K562 (cell line): ENCODE data around the gene DYNLT3. TPM values are rescaled to one million over a fixed set of nuclear protein-coding genes. Genes with fewer than 3 reads are reported as not detected.

Experiments
- ATAC-seq: fragments of 200-7000 bp; cut with Tn5 transposase; 3 replicates; pipeline ENCODE4 v1.9.1; 2020; ENCODE audit warnings: moderate library complexity
- BruUV-seq: library from RNA; stranded (reverse); fragments of 400-500 nt; replicated peaks from 2 replicates; lab custom pipeline; 2021; lab: Mats Ljungman, UMichigan
- CTCF ChIA-PET: fragments of 300-600 bp; formaldehyde crosslinking; extraction: SDS; loops from one replicate; lab custom pipeline; 2021; ENCODE audit warnings: low intra/inter-chr PET ratio; lab: Yijun Ruan, JAX
- POLR2A ChIA-PET: fragments of 300-600, 350-650 bp; sonication (Branson Sonifier 250); formaldehyde crosslinking; extraction: SDS; loops from one replicate; lab custom pipeline; 2021; ENCODE audit warnings: antibody characterized with exemption, inconsistent platforms; lab: Yijun Ruan, JAX
- DNase-seq, 4 experiments: peaks; one replicate each; pipeline versions ENCODE4 v3.0.0 to v3.0.0-alpha.2; 2011 to 2018; ENCODE audit warnings: low spot score in 3 of 4, mixed read lengths in 3 of 4; ENCODE audit errors: extremely low read depth in 1 of 4
- FAIRE-seq: peaks from 2 replicates; lab custom pipeline; 2011; peaks lifted over from hg19 to GRCh38; lab: Jason Lieb, UNC
- H2AFZ ChIP-seq: 2 replicates; pipeline ENCODE4 v1.6.0; 2011; ENCODE audit warnings: low read depth, low read length, control low read depth, inconsistent platforms
- H3K27ac ChIP-seq: fragments of 200-600 bp; 3 replicates; pipeline ENCODE4 v1.8.0; 2011; ENCODE audit warnings: low read depth, mild to moderate bottlenecking, control low read depth, inconsistent platforms, low read length, moderate library complexity, mixed read lengths; ENCODE audit errors: extremely low read depth
- H3K27me3 ChIP-seq, 2 experiments: fragments of 300-600 bp in 1 of 2; 2 replicates in 1 of 2; 3 replicates in 1 of 2; pipeline versions ENCODE4 v1.6.0 to v1.8.0; 2011; ENCODE audit warnings: inconsistent platforms in 2 of 2, low read length in 2 of 2, mild to moderate bottlenecking in 1 of 2, mixed read lengths in 1 of 2, moderate library complexity in 1 of 2; ENCODE audit not compliant: control insufficient read depth in 2 of 2, insufficient read depth in 2 of 2
- H3K36me3 ChIP-seq: fragments of 300-600 bp; 3 replicates; pipeline ENCODE4 v1.8.0; 2011; ENCODE audit warnings: mild to moderate bottlenecking, low read length, inconsistent platforms; ENCODE audit not compliant: control insufficient read depth, insufficient read depth
- H3K4me1 ChIP-seq, 2 experiments: fragments of 200-600 bp in 1 of 2; replicated peaks in 1 of 2; 2 replicates in 1 of 2; 3 replicates in 1 of 2; pipeline versions ENCODE4 v1.5.1 to v1.8.0; 2011; ENCODE audit warnings: inconsistent platforms in 2 of 2, low read length in 2 of 2, mild to moderate bottlenecking in 1 of 2, mixed read lengths in 1 of 2, moderate library complexity in 1 of 2; ENCODE audit not compliant: control insufficient read depth in 2 of 2, insufficient read depth in 2 of 2
- H3K4me2 ChIP-seq: 2 replicates; pipeline ENCODE4 v1.6.1; 2011; ENCODE audit warnings: low read length, control low read depth, inconsistent platforms, mixed read lengths; ENCODE audit not compliant: insufficient read depth
- H3K4me3 ChIP-seq: fragments of 200-600 bp; sonication (generic), shearing (Covaris generic); 2 replicates; pipeline ENCODE4 v1.5.1; 2016; ENCODE audit warnings: control low read depth, inconsistent platforms
- H3K79me2 ChIP-seq: fragments of 200-600 bp; 3 replicates; pipeline ENCODE4 v1.8.0; 2011; ENCODE audit warnings: low read length, inconsistent platforms; ENCODE audit not compliant: control insufficient read depth, insufficient read depth
- H3K9ac ChIP-seq, 2 experiments: 2 replicates each; pipeline versions ENCODE4 v1.6.0 to v1.6.1; 2011; ENCODE audit warnings: low read depth in 2 of 2, low read length in 2 of 2, control low read depth in 1 of 2, inconsistent platforms in 1 of 2, mild to moderate bottlenecking in 1 of 2, mixed read lengths in 1 of 2; ENCODE audit not compliant: insufficient read depth in 1 of 2
- H3K9me1 ChIP-seq: one replicate; pipeline ENCODE4 v1.6.0; 2011; ENCODE audit warnings: inconsistent platforms, mild to moderate bottlenecking, low read length, moderate library complexity; ENCODE audit not compliant: control insufficient read depth, insufficient read depth
- H3K9me3 ChIP-seq: replicated peaks from 2 replicates; pipeline ENCODE4 v1.5.1; 2011; ENCODE audit warnings: low read depth, low read length, inconsistent platforms; ENCODE audit not compliant: control insufficient read depth, insufficient read depth
- H4K20me1 ChIP-seq: replicated peaks from 2 replicates; pipeline ENCODE4 v1.6.1; 2011; ENCODE audit warnings: low read length, inconsistent platforms, mixed read lengths; ENCODE audit not compliant: control insufficient read depth, insufficient read depth
- ASH1L ChIP-seq: fragments of 450-650 bp; IDR thresholded peaks from 2 replicates; pipeline ENCODE4 v1.6.1; 2018; ENCODE audit warnings: borderline replicate concordance, mild to moderate bottlenecking, low read depth; ENCODE audit not compliant: partially characterized antibody
- ESRRB ChIP-seq: fragments of 250-450 bp; sonication (Bioruptor Pico); IDR thresholded peaks from 2 replicates; pipeline ENCODE4 v1.5.0; 2020; ENCODE audit warnings: mild to moderate bottlenecking, moderate library complexity, borderline replicate concordance
- FIP1L1 ChIP-seq: fragments of 200-400 bp; formaldehyde crosslinking; IDR thresholded peaks from 2 replicates; pipeline ENCODE4 v1.6.1; 2018; ENCODE audit warnings: mild to moderate bottlenecking, low read depth, low read length; ENCODE audit not compliant: poor library complexity, severe bottlenecking
- HDAC2 ChIP-seq: fragments of 450-650 bp; IDR thresholded peaks from 2 replicates; pipeline ENCODE4 v1.6.1; 2016; ENCODE audit warnings: mild to moderate bottlenecking
- in situ Hi-C: fragments of 300-500 bp; cut with MboI; formaldehyde crosslinking; loops from 4 replicates; pipeline ENCODE4 v1.15.0; 2018; ENCODE audit warnings: inconsistent platforms, mixed read lengths
- intact Hi-C: fragments of 100-400 bp; cut with micrococcal nuclease; formaldehyde crosslinking; loops from 2 replicates; pipeline ENCODE4 v1.14.2; 2022
- polyA plus RNA-seq, 8 experiments: library from polyadenylated mRNA; depleted of rRNA in 4 of 8; stranded (reverse) in 5 of 8; unstranded in 3 of 8; fragments of >200 nt; fragmentation: Nextera tagmentation in 2 of 8; fragmentation: Illumina TruSeq in 1 of 8; extraction: Ambion mirVana in 2 of 8; extraction: Trizol in 1 of 8; gene quantifications; 2 replicates each; pipeline versions ENCODE4 v1.2.1 to v1.2.3, GENCODE V29; 2011 to 2014; ENCODE audit warnings: inconsistent platforms in 1 of 8, missing spikeins in 1 of 8
- total RNA-seq, 7 experiments: library from RNA; depleted of rRNA in 6 of 7; stranded (reverse); fragments of >200 nt in 6 of 7; fragmentation: Illumina TruSeq in 2 of 7; extraction: Trizol in 2 of 7; gene quantifications; 2 replicates each; pipeline versions ENCODE4 v1.2.1 to v1.2.3, GENCODE V29; 2011 to 2021; ENCODE audit warnings: low replicate concordance in 1 of 7
- TF ChIP-seq, protein P1 (sequence below): fragments of 250-450 bp; sonication (Bioruptor Pico); IDR thresholded peaks from 2 replicates; pipeline ENCODE4 v1.4.0; 2020; ENCODE audit warnings: borderline replicate concordance
- TF ChIP-seq, protein P2 (sequence below): fragments of 250-450 bp; sonication (Bioruptor Pico); IDR thresholded peaks from 2 replicates; pipeline ENCODE4 v1.8.0; 2021; ENCODE audit warnings: mild to moderate bottlenecking, moderate library complexity
- TF ChIP-seq, protein P3 (sequence below): fragments of 250-450 bp; sonication (Bioruptor Pico); IDR thresholded peaks from 2 replicates; pipeline ENCODE4 v1.8.0; 2022; ENCODE audit warnings: moderate library complexity, mild to moderate bottlenecking, inconsistent platforms
- TF ChIP-seq, protein P4 (sequence below): sonication (generic); IDR thresholded peaks from 2 replicates; pipeline ENCODE4 v1.6.1; 2016

DYNLT3 gene
- total and polyA plus RNA-seq, 9 of the 15 experiments (the other 6 are each of a cell fraction or from before 2014, with no cell fraction given): 4.5 to 17.5 (median 8.3) TPM

DNA sequence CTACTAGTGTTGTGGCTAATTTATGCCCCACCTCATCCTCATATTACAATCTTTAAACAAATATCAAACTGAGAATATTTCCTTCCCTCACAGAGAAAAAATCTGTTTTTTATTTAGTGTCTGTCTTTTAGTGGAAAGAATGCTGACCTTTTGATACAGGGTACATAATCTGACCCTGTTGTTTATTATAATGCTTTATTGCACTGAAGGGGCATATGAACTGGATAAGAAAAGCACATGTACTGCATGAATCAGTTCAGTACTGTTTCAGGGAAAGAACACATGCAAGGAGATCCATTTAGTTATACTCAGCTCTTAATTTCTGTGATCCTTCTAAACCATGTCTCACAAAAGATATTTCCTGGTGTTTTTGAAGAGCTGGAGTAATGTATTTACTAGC, 15.5 kb upstream of the DYNLT3 start:
- Histone ChIP-seq H3K9ac (no peak overlapping the region), H3K27ac (no peak overlapping the region), H3K79me2 (no peaks in the 10 kb centered on the region), H2AFZ (no peak overlapping the region), H3K4me1 (no peaks in the 10 kb centered on the region), H3K4me2 (no peak overlapping the region), H3K4me3 (no peak overlapping the region), H3K9me1 (no peaks in the 10 kb centered on the region), H4K20me1 (no peaks in the 10 kb centered on the region), H3K36me3 (no peaks in the 10 kb centered on the region), H3K27me3 (no peaks in the 10 kb centered on the region), H3K9me3 (no peaks in the 10 kb centered on the region)
- intact Hi-C loops (no loop called here), in situ Hi-C loops (no loop called here)
- POLR2A ChIA-PET: no interaction called here
- CTCF ChIA-PET: no interaction called here
- DNase-seq: no peak
- ATAC-seq: no peak
- FAIRE-seq: no peak
- BruUV-seq: no TSS peak
- TF ChIP-seq HDAC2 (no peak), ESRRB (CRISPR knock-in tag) (no peak), ASH1L (no peak), FIP1L1 (no peak)
- TF ChIP-seq, protein P1, sequence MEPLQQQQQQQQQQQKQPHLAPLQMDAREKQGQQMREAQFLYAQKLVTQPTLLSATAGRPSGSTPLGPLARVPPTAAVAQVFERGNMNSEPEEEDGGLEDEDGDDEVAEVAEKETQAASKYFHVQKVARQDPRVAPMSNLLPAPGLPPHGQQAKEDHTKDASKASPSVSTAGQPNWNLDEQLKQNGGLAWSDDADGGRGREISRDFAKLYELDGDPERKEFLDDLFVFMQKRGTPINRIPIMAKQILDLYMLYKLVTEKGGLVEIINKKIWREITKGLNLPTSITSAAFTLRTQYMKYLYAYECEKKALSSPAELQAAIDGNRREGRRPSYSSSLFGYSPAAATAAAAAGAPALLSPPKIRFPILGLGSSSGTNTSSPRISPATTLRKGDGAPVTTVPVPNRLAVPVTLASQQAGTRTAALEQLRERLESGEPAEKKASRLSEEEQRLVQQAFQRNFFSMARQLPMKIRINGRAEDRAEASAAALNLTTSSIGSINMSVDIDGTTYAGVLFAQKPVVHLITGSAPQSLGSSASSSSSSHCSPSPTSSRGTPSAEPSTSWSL (CRISPR knock-in tag): no peak
- TF ChIP-seq, protein P2, sequence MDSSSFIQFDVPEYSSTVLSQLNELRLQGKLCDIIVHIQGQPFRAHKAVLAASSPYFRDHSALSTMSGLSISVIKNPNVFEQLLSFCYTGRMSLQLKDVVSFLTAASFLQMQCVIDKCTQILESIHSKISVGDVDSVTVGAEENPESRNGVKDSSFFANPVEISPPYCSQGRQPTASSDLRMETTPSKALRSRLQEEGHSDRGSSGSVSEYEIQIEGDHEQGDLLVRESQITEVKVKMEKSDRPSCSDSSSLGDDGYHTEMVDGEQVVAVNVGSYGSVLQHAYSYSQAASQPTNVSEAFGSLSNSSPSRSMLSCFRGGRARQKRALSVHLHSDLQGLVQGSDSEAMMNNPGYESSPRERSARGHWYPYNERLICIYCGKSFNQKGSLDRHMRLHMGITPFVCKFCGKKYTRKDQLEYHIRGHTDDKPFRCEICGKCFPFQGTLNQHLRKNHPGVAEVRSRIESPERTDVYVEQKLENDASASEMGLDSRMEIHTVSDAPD: no peak
- TF ChIP-seq, protein P3, sequence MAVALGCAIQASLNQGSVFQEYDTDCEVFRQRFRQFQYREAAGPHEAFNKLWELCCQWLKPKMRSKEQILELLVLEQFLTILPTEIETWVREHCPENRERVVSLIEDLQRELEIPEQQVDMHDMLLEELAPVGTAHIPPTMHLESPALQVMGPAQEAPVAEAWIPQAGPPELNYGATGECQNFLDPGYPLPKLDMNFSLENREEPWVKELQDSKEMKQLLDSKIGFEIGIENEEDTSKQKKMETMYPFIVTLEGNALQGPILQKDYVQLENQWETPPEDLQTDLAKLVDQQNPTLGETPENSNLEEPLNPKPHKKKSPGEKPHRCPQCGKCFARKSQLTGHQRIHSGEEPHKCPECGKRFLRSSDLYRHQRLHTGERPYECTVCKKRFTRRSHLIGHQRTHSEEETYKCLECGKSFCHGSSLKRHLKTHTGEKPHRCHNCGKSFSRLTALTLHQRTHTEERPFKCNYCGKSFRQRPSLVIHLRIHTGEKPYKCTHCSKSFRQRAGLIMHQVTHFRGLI (CRISPR knock-in tag): no peak
- TF ChIP-seq, protein P4, sequence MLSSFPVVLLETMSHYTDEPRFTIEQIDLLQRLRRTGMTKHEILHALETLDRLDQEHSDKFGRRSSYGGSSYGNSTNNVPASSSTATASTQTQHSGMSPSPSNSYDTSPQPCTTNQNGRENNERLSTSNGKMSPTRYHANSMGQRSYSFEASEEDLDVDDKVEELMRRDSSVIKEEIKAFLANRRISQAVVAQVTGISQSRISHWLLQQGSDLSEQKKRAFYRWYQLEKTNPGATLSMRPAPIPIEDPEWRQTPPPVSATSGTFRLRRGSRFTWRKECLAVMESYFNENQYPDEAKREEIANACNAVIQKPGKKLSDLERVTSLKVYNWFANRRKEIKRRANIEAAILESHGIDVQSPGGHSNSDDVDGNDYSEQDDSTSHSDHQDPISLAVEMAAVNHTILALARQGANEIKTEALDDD: no peak
